Ascending aorta (tissue), 2 donors: ENCODE results near the gene SLC46A3. TPM values are rescaled to one million over a fixed set of nuclear protein-coding genes. Genes with fewer than 3 reads are reported as not detected.
A peak's percentile ranks its signal among the peaks of the same experiment; 100 is the strongest.

Experiments
- DNase-seq, 2 donors: peaks; one replicate each; pipeline ENCODE4 v3.0.0-alpha.2; 2019; ENCODE audit warnings: low spot score in 2 of 2
- H3K27ac ChIP-seq, 2 donors: fragments of 200-600 bp; sonication (generic); one replicate each; pipeline ENCODE4 v1.5.1; 2016 to 2017; ENCODE audit warnings: mild to moderate bottlenecking in 1 of 2
- H3K27me3 ChIP-seq: fragments of 200-600 bp; sonication (generic); one replicate; pipeline ENCODE4 v1.5.1; 2017
- H3K36me3 ChIP-seq, 2 donors: fragments of 200-600 bp; sonication (generic); one replicate each; pipeline ENCODE4 v1.5.1; 2016
- H3K4me1 ChIP-seq, 2 donors: fragments of 200-600 bp; sonication (generic); one replicate each; pipeline ENCODE4 v1.5.1; 2016 to 2017; ENCODE audit warnings: mild to moderate bottlenecking in 1 of 2
- H3K4me3 ChIP-seq, 2 donors: fragments of 200-600 bp; sonication (generic); one replicate each; pipeline ENCODE4 v1.5.1; 2016 to 2017; ENCODE audit warnings: mild to moderate bottlenecking in 1 of 2
- H3K9me3 ChIP-seq, 2 donors: fragments of 200-600 bp; sonication (generic); one replicate each; pipeline ENCODE4 v1.5.1; 2016
- intact Hi-C: fragments of 100-400 bp; cut with DNase I; formaldehyde crosslinking; loops from one replicate; pipeline ENCODE4 v1.15.1; 2023
- total RNA-seq: library from RNA; depleted of rRNA; stranded (reverse); fragments of >200 nt; gene quantifications from one replicate; pipeline ENCODE4 v1.1.0, GENCODE V29; 2016
- TF ChIP-seq, protein P1 (sequence below), 3 experiments: fragments of 200-600 bp in 2 of 3; fragments of 450-650 bp in 1 of 3; sonication (generic) in 2 of 3; IDR thresholded peaks; one replicate each; pipeline ENCODE4 v1.5.1; 2016 to 2019; ENCODE audit warnings: antibody characterized with exemption in 3 of 3, mild to moderate bottlenecking in 1 of 3, moderate library complexity in 1 of 3

SLC46A3 gene
- total RNA-seq, 1 donor from 2014 or later: 2.8 TPM

DNA sequence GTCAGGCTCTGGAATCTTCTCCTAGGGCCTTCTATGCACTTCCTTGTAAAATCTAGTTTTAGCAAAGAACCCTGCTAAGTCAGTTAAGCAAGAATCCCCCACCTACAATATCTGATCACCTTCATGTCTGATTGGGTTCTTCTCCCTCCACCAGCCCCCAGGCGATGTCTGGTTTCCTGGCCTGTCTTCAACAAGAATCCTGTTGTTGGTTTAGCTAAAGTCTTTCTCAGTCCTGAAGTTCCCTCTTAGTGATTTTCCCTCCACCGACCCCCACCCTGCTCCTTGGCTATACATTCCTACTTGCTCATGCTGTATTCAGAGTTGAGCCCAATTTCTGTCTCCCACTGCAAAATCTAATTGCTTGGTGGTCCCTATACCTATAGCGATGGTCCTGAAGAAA is 35.2 kb upstream of the SLC46A3 start:
- H3K27ac ChIP-seq: peak overlapping the region in 1 of 2 donors; percentile 69
- H3K4me1 ChIP-seq: peaks cover 3 to 5% of the 10 kb centered on the region in 2 donors
- no peak for DNase-seq
- intact Hi-C loops: loop anchor here (5.0 kb wide), 1 partner anchor 38 kb away; no protein-coding TSS in a partner anchor
- H3K9me3 ChIP-seq: peaks cover 0 to 13% of the 10 kb centered on the region in 2 donors
- no peak overlapping the region for H3K4me3 ChIP-seq
- H3K36me3 ChIP-seq: no peaks in the 10 kb centered on the region
- TF ChIP-seq, protein P1, sequence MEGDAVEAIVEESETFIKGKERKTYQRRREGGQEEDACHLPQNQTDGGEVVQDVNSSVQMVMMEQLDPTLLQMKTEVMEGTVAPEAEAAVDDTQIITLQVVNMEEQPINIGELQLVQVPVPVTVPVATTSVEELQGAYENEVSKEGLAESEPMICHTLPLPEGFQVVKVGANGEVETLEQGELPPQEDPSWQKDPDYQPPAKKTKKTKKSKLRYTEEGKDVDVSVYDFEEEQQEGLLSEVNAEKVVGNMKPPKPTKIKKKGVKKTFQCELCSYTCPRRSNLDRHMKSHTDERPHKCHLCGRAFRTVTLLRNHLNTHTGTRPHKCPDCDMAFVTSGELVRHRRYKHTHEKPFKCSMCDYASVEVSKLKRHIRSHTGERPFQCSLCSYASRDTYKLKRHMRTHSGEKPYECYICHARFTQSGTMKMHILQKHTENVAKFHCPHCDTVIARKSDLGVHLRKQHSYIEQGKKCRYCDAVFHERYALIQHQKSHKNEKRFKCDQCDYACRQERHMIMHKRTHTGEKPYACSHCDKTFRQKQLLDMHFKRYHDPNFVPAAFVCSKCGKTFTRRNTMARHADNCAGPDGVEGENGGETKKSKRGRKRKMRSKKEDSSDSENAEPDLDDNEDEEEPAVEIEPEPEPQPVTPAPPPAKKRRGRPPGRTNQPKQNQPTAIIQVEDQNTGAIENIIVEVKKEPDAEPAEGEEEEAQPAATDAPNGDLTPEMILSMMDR (IDR thresholded peaks at IDR 0.05): no peak
- H3K27me3 ChIP-seq: no peaks in the 10 kb centered on the region

DNA sequence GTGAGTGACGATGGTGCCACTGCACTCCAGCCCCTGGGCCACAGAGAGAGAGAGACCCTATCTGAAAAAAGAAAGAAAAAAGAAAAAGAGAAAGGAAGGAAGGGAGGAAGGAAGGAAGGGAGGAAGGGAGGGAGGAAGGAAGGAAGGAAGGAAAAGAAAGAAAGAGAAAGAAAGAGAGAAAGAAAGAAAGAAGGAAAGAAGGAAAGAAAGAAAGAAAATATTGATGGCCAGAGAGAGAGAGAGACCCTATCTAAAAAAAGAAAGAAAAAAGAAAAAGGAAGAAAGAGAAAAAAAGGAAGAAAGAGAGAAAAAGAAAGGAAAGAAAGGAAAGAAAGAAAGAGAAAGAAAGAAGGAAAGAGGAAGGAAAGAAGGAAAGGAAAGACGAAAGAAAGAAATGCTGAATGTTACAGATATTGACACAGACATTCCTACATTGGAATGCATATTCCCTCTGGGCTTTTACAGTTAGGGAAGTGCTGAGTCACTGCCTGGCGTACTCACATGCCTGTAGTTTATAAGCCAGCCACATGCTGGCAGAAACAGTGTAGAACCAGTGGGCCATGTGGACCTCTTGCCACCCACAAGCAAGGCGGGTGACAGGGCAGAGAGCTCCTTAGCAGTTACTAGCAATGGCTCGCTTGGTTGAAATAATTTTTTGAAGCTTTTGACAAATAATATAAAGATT is 34.6 kb upstream of the SLC46A3 start:
- H3K4me3 ChIP-seq: no peak overlapping the region
- peaks cover 0 to 7% of the 10 kb centered on the region in 2 donors for H3K9me3 ChIP-seq
- TF ChIP-seq, protein P1 (IDR thresholded peaks at IDR 0.05): peak in 2 of 3 experiments; percentile 5 to 10
- H3K36me3 ChIP-seq: no peaks in the 10 kb centered on the region
- peaks cover 3 to 5% of the 10 kb centered on the region in 2 donors for H3K4me1 ChIP-seq
- H3K27ac ChIP-seq: peak overlapping the region; percentile 50 to 69
- DNase-seq: peak; percentile 43 to 86
- no peaks in the 10 kb centered on the region for H3K27me3 ChIP-seq
- intact Hi-C loops: loop anchor here (5.0 kb wide), 1 partner anchor 39 kb away; no protein-coding TSS in a partner anchor

DNA sequence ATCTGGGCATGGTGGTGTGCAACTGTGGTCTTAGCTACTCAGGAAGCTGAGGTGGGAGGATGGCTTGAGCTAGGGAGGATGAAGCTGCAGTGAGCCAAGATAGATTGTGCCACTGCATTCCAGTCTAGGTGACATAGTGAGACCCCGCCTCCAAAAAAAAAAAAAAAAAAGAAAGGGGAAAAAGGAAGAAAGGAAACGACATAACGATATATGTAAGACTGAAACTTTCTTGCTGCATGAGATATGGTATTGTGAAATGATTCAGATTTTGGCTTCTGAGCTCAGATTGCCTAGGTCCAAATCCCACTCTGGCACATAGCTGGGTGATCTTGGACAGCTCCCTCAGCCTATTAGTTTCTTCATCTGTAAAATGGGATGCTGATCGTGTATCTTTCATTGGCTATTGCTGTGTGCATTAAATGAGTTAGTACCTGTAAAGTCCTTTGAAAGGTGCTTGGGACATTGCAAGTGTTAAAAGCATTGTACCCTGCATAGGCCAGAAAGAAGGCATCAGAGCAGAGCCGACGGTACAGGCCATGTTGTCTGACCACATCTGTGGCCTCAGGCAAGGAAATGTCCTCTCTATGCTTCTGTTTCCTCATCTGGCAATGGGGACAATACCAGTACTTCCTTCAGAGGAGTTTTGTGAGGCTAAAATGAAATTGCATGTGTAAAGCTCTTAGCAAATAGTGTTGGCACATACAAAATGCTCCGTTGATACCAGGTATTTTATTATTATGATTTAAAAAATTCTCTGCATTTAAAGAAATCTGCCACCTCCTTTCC is 32.6 kb upstream of the SLC46A3 start:
- no peak overlapping the region for H3K4me3 ChIP-seq
- TF ChIP-seq, protein P1 (IDR thresholded peaks at IDR 0.05): no peak
- no peak overlapping the region for H3K27ac ChIP-seq
- DNase-seq: no peak
- no peaks in the 10 kb centered on the region for H3K9me3 ChIP-seq
- intact Hi-C loops: loop anchor here (5.0 kb wide), 1 partner anchor 41 kb away; no protein-coding TSS in a partner anchor
- no peaks in the 10 kb centered on the region for H3K36me3 ChIP-seq
- no peaks in the 10 kb centered on the region for H3K27me3 ChIP-seq
- H3K4me1 ChIP-seq: peaks cover 3 to 5% of the 10 kb centered on the region in 2 donors

DNA sequence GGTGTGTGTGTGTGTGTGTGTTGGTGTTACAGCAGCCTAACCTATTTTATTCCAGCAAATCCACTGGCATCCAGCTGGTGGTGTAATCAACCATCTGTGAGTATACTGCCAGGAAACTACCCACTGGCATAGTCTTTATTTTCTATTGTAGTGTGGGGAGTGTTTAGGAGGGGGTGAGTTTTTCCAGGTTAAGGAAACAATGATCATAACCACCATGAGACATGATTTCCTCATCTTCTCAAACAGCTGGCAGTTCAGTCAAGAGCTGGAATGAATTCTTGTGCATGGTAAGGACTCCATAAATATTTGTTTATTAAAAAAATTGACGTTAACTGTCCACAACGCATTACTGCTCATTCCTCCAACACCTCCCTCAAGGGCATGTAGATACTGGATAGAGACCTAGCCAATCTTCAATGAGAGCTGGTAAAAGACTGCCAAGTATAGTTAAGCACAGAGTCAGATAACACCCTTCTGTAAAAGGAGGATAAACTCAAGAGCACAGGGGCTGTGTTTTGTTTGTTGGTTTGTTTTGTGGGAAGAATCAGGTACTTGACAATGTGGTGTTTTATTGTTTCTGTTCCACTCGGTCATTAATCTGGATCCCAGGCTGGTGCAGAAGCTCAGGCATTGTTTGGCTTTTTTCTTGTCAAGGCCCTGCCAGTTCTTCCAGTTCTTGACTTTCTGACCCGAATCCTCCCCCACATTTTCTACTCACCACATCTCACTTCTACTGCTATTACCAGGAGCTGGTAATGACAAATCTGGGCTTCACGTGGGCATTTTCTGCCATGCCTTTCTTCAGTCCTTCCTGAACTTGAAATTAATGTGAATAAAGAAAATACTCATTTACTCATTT is 31.6 kb upstream of the SLC46A3 start:
- intact Hi-C loops: loop anchor here (5.0 kb wide), 1 partner anchor 42 kb away; no protein-coding TSS in a partner anchor
- H3K4me1 ChIP-seq: peaks cover 3 to 5% of the 10 kb centered on the region in 2 donors
- DNase-seq: no peak
- TF ChIP-seq, protein P1 (IDR thresholded peaks at IDR 0.05): no peak
- no peak overlapping the region for H3K27ac ChIP-seq
- no peak overlapping the region for H3K4me3 ChIP-seq
- no peaks in the 10 kb centered on the region for H3K9me3 ChIP-seq
- no peaks in the 10 kb centered on the region for H3K27me3 ChIP-seq
- H3K36me3 ChIP-seq: no peaks in the 10 kb centered on the region

DNA sequence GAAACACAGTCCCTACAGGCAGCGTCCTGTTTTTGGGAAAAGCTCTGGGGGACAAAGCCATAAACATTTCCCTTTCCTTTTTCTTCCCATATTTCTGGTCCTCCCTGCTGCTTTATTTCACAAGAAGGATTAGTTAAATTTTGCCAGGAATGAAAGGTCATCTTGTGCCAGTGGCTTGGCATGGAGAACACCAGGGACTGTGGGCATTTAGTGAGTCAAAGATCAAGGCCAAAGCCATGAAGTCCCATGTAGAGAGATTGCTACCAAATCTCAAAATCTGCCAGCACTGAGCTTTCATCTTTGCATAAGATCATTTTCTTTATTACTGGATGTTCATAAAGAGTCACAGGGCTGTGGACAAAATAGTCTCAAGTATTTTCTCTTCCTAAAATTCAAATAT is 29.1 kb upstream of the SLC46A3 start:
- no peaks in the 10 kb centered on the region for H3K4me1 ChIP-seq
- no peaks in the 10 kb centered on the region for H3K27me3 ChIP-seq
- TF ChIP-seq, protein P1 (IDR thresholded peaks at IDR 0.05): no peak
- DNase-seq: no peak
- H3K9me3 ChIP-seq: no peaks in the 10 kb centered on the region
- no peak overlapping the region for H3K4me3 ChIP-seq
- no peak overlapping the region for H3K27ac ChIP-seq
- no peaks in the 10 kb centered on the region for H3K36me3 ChIP-seq
- intact Hi-C loops: no loop called here
